Measurements from ENCODE around the gene INPP5K. TPM values are rescaled to one million over a fixed set of nuclear protein-coding genes. Genes with fewer than 3 reads are reported as not detected.
A peak's percentile ranks its signal among the peaks of the same experiment; 100 is the strongest.

The INPP5K gene
- total RNA-seq, 1 experiment from 2014 or later, result 29.4 TPM

DNA sequence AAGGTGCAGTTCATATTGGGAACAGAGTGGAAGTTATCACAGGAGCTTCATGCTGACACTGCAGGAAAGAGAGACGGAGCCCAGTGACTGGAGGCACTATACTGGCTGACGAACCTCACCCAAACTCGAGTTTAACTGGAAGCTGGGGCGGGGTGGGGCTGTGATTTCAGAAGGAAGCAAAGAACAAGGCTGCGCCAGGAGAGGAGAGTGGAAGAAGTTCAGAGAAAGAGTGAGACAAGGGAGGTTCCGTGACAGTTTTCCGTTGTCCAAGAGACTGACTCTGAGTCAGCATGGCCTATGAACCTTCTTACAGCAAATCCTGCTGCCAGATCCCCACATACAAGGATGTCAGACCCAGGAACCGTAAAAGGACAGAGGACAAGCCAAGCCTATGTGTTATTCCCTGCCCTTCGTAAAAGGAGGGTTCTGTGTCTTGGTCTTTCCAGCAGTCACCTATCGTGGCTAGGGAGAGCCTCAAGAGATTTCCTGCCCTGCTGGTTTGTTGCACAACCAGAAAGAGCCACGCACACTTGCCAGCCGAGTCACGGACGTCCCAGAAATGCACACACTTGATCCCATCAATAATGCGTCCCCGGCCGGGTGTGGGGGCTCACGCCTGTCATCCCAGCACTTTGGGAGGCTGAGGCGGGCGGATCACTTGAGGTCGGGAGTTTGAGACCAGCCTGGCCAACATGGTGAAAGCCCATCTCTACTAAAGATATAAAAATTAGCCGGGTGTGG lies 41.1 kb upstream of the INPP5K start:
- Histone ChIP-seq H2AK5ac (ENCODE audit: insufficient read length, low read length) (no peak overlapping the region), H3K27ac (ENCODE audit: insufficient read length, low read depth, low read length) (no peak overlapping the region), H4K91ac (ENCODE audit: insufficient read length, low read depth, low read length) (no peak overlapping the region), H4K20me1 (ENCODE audit: control insufficient read depth, insufficient read depth, insufficient read length) (no peaks in the 10 kb centered on the region), H3K9ac (ENCODE audit: extremely low read depth, insufficient read length, low read length) (no peak overlapping the region), H3K79me1 (ENCODE audit: insufficient read depth, low read depth, low read length, poor library complexity, severe bottlenecking) (peaks cover 19% of the 10 kb centered on the region), H2BK15ac (ENCODE audit: low read depth, low read length) (no peak overlapping the region), H2BK5ac (ENCODE audit: insufficient read length, low read length) (no peak overlapping the region), H2BK120ac (ENCODE audit: low read depth, low read length, poor library complexity, severe bottlenecking) (no peak overlapping the region), H2BK20ac (ENCODE audit: low read depth, low read length, poor library complexity, severe bottlenecking) (no peak overlapping the region), H3K4ac (ENCODE audit: low read depth, low read length) (no peak overlapping the region), H3T11ph (ENCODE audit: low read length) (no peak overlapping the region), H3K56ac (ENCODE audit: insufficient read length, low read depth, low read length) (no peak overlapping the region), H3K14ac (ENCODE audit: insufficient read depth, low read length) (no peak overlapping the region), H3K9me3 (ENCODE audit: control insufficient read depth, low read depth, low read length) (no peaks in the 10 kb centered on the region), H4K8ac (replicated peaks; ENCODE audit: insufficient read length, low read depth, low read length) (no peak overlapping the region), H3K18ac (ENCODE audit: insufficient read length, low read depth, low read length) (no peak overlapping the region), H3K4me2 (ENCODE audit: insufficient read depth, insufficient read length, low read length) (no peak overlapping the region), H2BK12ac (ENCODE audit: insufficient read length, low read depth, low read length) (no peak overlapping the region), H3K4me1 (ENCODE audit: insufficient read depth, low read length) (0 out of 2 replicates have a peak, but pooled peaks cover 7% of the 10 kb centered on the region), H3K23me2 (ENCODE audit: insufficient read length, low read depth, low read length, poor library complexity, severe bottlenecking) (peaks cover 8% of the 10 kb centered on the region), H2AFZ (ENCODE audit: low read length) (no peak overlapping the region), H4K5ac (ENCODE audit: insufficient read length, low read depth, low read length) (no peak overlapping the region), H3K27me3 (ENCODE audit: insufficient read depth, low read length) (no peaks in the 10 kb centered on the region), H3K79me2 (ENCODE audit: insufficient read depth, low read length) (peaks cover 17% of the 10 kb centered on the region; the same call in 1 of the 2 replicates), H3K23ac (ENCODE audit: insufficient read length, low read depth, low read length) (no peak overlapping the region)
- WGBS (ENCODE audit: extremely low coverage, insufficient read length, low lambda C conversion rate), result no CpG with 5 or more reads among the region's 22 CpGs
- TF ChIP-seq, protein P1, sequence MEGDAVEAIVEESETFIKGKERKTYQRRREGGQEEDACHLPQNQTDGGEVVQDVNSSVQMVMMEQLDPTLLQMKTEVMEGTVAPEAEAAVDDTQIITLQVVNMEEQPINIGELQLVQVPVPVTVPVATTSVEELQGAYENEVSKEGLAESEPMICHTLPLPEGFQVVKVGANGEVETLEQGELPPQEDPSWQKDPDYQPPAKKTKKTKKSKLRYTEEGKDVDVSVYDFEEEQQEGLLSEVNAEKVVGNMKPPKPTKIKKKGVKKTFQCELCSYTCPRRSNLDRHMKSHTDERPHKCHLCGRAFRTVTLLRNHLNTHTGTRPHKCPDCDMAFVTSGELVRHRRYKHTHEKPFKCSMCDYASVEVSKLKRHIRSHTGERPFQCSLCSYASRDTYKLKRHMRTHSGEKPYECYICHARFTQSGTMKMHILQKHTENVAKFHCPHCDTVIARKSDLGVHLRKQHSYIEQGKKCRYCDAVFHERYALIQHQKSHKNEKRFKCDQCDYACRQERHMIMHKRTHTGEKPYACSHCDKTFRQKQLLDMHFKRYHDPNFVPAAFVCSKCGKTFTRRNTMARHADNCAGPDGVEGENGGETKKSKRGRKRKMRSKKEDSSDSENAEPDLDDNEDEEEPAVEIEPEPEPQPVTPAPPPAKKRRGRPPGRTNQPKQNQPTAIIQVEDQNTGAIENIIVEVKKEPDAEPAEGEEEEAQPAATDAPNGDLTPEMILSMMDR (conservative IDR thresholded peaks at IDR 0.05), result no peak
- no peak for DNase-seq
- Mint-ChIP-seq H3K27me3 (ENCODE audit: low read depth) (peaks cover 5% of the 10 kb centered on the region), H3K4me3 (no peak overlapping the region), H3K4me1 (peaks cover 25 to 31% of the 10 kb centered on the region in 2 experiments), H3K27ac (peak overlapping the region in 2 of 3 experiments; percentile 36 to 52; a peak in 2 of 7 replicates), H3K9me3 (no peaks in the 10 kb centered on the region), H3K36me3 (ENCODE audit: insufficient read depth in 1 of 3, low read depth in 3 of 3) (peaks cover 6 to 33% (median 13%) of the 10 kb centered on the region in 3 experiments; a peak in 6 of 7 replicates)

Data from H9 (cell line).